H1 (cell line): ENCODE results near the gene PDE6B. TPM values are rescaled to one million over a fixed set of nuclear protein-coding genes. Genes with fewer than 3 reads are reported as not detected.

ENCODE experiments used
- CTCF ChIA-PET: fragments of 300-600 bp; sonication (Branson Sonifier 250); formaldehyde crosslinking; loops from one replicate; lab custom pipeline; 2021; ENCODE audit not compliant: partially characterized antibody; lab: Charles Lee
- POLR2A ChIA-PET: fragments of 300-600 bp; sonication (Branson Sonifier 250); formaldehyde crosslinking; loops from one replicate; lab custom pipeline; 2021; ENCODE audit warnings: inconsistent platforms; ENCODE audit not compliant: partially characterized antibody; lab: Charles Lee
- DNase-seq, 2 experiments: peaks; one replicate each; pipeline versions ENCODE4 v3.0.0 to v3.0.0-alpha.2; 2010 to 2022; ENCODE audit warnings: low spot score in 2 of 2, low read depth in 1 of 2, mixed read lengths in 1 of 2
- FAIRE-seq: peaks from 2 replicates; lab custom pipeline; 2011; peaks lifted over from hg19 to GRCh38; lab: Jason Lieb, UNC
- H2AFZ ChIP-seq: 2 replicates; pipeline ENCODE4 v1.8.1; 2012; ENCODE audit warnings: low read length, inconsistent platforms
- H2AK5ac ChIP-seq: 2 replicates; pipeline ENCODE4 v1.6.1; 2013; ENCODE audit warnings: low read depth, low read length
- H2BK120ac ChIP-seq: replicated peaks from 2 replicates; pipeline ENCODE3; 2013; ENCODE audit warnings: low read depth, low read length, inconsistent platforms
- H2BK12ac ChIP-seq: 2 replicates; pipeline ENCODE4 v1.6.1; 2013; ENCODE audit warnings: low read depth, low read length
- H2BK15ac ChIP-seq: 2 replicates; pipeline ENCODE4 v1.6.1; 2013; ENCODE audit warnings: low read length
- H2BK20ac ChIP-seq: 2 replicates; pipeline ENCODE4 v1.6.1; 2013; ENCODE audit warnings: low read length
- H2BK5ac ChIP-seq: 2 replicates; pipeline ENCODE4 v1.6.1; 2013; ENCODE audit warnings: low read depth, low read length
- H3K14ac ChIP-seq: 2 replicates; pipeline ENCODE4 v1.6.1; 2013; ENCODE audit warnings: inconsistent platforms; ENCODE audit not compliant: insufficient read length
- H3K18ac ChIP-seq: 2 replicates; pipeline ENCODE4 v1.6.1; 2013; ENCODE audit warnings: low read length; ENCODE audit errors: extremely low read depth
- H3K23ac ChIP-seq: 2 replicates; pipeline ENCODE4 v1.6.1; 2013; ENCODE audit warnings: inconsistent platforms; ENCODE audit not compliant: insufficient read length
- H3K23me2 ChIP-seq: 2 replicates; pipeline ENCODE4 v1.6.1; 2013; ENCODE audit warnings: low read depth, low read length
- H3K27ac ChIP-seq: 2 replicates; pipeline ENCODE4 v1.6.1; 2011; ENCODE audit warnings: low read depth, low read length, inconsistent platforms
- H3K27me3 ChIP-seq, 4 experiments: replicated peaks in 1 of 4; 1 replicate in 1 of 4; 2 replicates in 3 of 4; pipeline versions ENCODE4 v1.6.1 to v1.8.1; 2011 to 2013; ENCODE audit warnings: low read length in 3 of 4, mild to moderate bottlenecking in 3 of 4, inconsistent platforms in 2 of 4, mixed read lengths in 2 of 4, moderate library complexity in 1 of 4; ENCODE audit not compliant: control insufficient read depth in 3 of 4, insufficient read depth in 3 of 4; ENCODE audit errors: extremely low read depth in 1 of 4
- H3K36me3 ChIP-seq, 4 experiments: 2 replicates each; pipeline versions ENCODE4 v1.6.1 to v1.8.1; 2011 to 2013; ENCODE audit warnings: mild to moderate bottlenecking in 4 of 4, low read length in 3 of 4, moderate library complexity in 2 of 4, control low read depth in 1 of 4, inconsistent platforms in 1 of 4; ENCODE audit not compliant: insufficient read depth in 4 of 4, control insufficient read depth in 2 of 4
- H3K4ac ChIP-seq: replicated peaks from 2 replicates; pipeline ENCODE3; 2013; ENCODE audit warnings: low read length, low read depth, mixed read lengths, inconsistent platforms; ENCODE audit not compliant: insufficient read length
- H3K4me1 ChIP-seq, 4 experiments: replicated peaks in 1 of 4; 1 replicate in 1 of 4; 2 replicates in 3 of 4; pipeline versions ENCODE4 v1.6.1 to v1.8.1; 2011 to 2013; ENCODE audit warnings: low read length in 3 of 4, inconsistent platforms in 2 of 4, mixed read lengths in 1 of 4; ENCODE audit not compliant: insufficient read depth in 4 of 4, control insufficient read depth in 3 of 4
- H3K4me2 ChIP-seq, 2 experiments: 2 replicates each; pipeline versions ENCODE4 v1.6.1 to v1.8.1; 2011 to 2013; ENCODE audit warnings: low read depth in 2 of 2, low read length in 2 of 2, control low read depth in 1 of 2, inconsistent platforms in 1 of 2, mild to moderate bottlenecking in 1 of 2; ENCODE audit not compliant: insufficient read depth in 1 of 2
- H3K4me3 ChIP-seq, 4 experiments: fragments of 200-600, 300-600 bp in 1 of 4; sonication (generic), shearing (Covaris generic), sonication (Bioruptor Twin) in 1 of 4; 2 replicates each; pipeline versions ENCODE4 v1.5.1 to v1.8.1; 2011 to 2016; ENCODE audit warnings: low read length in 4 of 4, low read depth in 3 of 4, control low read depth in 2 of 4, inconsistent platforms in 2 of 4, mild to moderate bottlenecking in 2 of 4, mixed read lengths in 1 of 4, moderate library complexity in 1 of 4; ENCODE audit not compliant: insufficient read depth in 2 of 4; ENCODE audit errors: extremely low read depth in 1 of 4
- H3K56ac ChIP-seq: replicated peaks from 2 replicates; pipeline ENCODE3; 2013; ENCODE audit warnings: low read depth, mild to moderate bottlenecking, mixed read lengths, low read length, inconsistent platforms; ENCODE audit not compliant: insufficient read length
- H3K79me1 ChIP-seq: 2 replicates; pipeline ENCODE4 v1.6.1; 2013; ENCODE audit warnings: low read depth, low read length, control low read depth
- H3K79me2 ChIP-seq, 2 experiments: 2 replicates each; pipeline versions ENCODE4 v1.6.1 to v1.8.1; 2012 to 2013; ENCODE audit warnings: low read length in 2 of 2, mild to moderate bottlenecking in 2 of 2, inconsistent platforms in 1 of 2; ENCODE audit not compliant: insufficient read depth in 2 of 2, control insufficient read depth in 1 of 2
- H3K9ac ChIP-seq, 4 experiments: replicated peaks in 1 of 4; 1 replicate in 1 of 4; 2 replicates in 3 of 4; pipeline versions ENCODE4 v1.6.1 to v1.8.1; 2011 to 2013; ENCODE audit warnings: low read depth in 3 of 4, low read length in 3 of 4, control low read depth in 2 of 4, mild to moderate bottlenecking in 2 of 4, moderate library complexity in 2 of 4, inconsistent platforms in 1 of 4; ENCODE audit errors: extremely low read depth in 1 of 4
- H3K9me3 ChIP-seq, 2 experiments: 2 replicates each; pipeline versions ENCODE4 v1.6.1 to v1.8.1; 2012 to 2013; ENCODE audit warnings: mild to moderate bottlenecking in 2 of 2, moderate library complexity in 2 of 2, control low read depth in 1 of 2, inconsistent platforms in 1 of 2, low read depth in 1 of 2, low read length in 1 of 2, mixed read lengths in 1 of 2; ENCODE audit not compliant: insufficient read depth in 2 of 2
- H4K20me1 ChIP-seq, 2 experiments: replicated peaks in 1 of 2; 2 replicates each; pipeline versions ENCODE3 to v1.8.1; 2011 to 2013; ENCODE audit warnings: inconsistent platforms in 2 of 2, low read length in 2 of 2, mild to moderate bottlenecking in 1 of 2; ENCODE audit not compliant: insufficient read depth in 2 of 2, control insufficient read depth in 1 of 2
- H4K5ac ChIP-seq: 2 replicates; pipeline ENCODE4 v1.6.1; 2013; ENCODE audit warnings: low read length, low read depth, mixed read lengths, inconsistent platforms; ENCODE audit not compliant: insufficient read length
- H4K8ac ChIP-seq: 2 replicates; pipeline ENCODE4 v1.8.0; 2013; ENCODE audit warnings: mild to moderate bottlenecking, moderate library complexity, low read length, inconsistent platforms; ENCODE audit not compliant: insufficient read depth; ENCODE audit errors: extremely low read depth
- H4K91ac ChIP-seq: replicated peaks from 2 replicates; pipeline ENCODE3; 2013; ENCODE audit warnings: low read length, mixed read lengths, inconsistent platforms; ENCODE audit not compliant: insufficient read length
- SAP30 ChIP-seq: fragments of 300-600 bp; sonication (generic); IDR thresholded peaks from 2 replicates; pipeline ENCODE4 v1.7.1; 2012; ENCODE audit warnings: low read length, moderate library complexity, mild to moderate bottlenecking, inconsistent platforms; ENCODE audit not compliant: insufficient read depth, insufficient replicate concordance
- WGBS, 2 experiments: shearing (Covaris generic) in 1 of 2; methylation state at CpG; one replicate each; pipeline versions ENCODE4 v1.1.6 to v1.1.7; 2013 to 2015; ENCODE audit warnings: low lambda C conversion rate in 2 of 2, mixed read lengths in 2 of 2, inconsistent platforms in 1 of 2, low coverage in 1 of 2, missing lambda C conversion rate in 1 of 2; ENCODE audit not compliant: insufficient replicate concordance in 2 of 2, insufficient coverage in 1 of 2, insufficient read length in 1 of 2; ENCODE audit errors: extremely low coverage in 1 of 2, missing lambda C conversion rate in 1 of 2; 5-methylcytosine and 5-hydroxymethylcytosine counted together
- polyA plus RNA-seq, 7 experiments: library from polyadenylated mRNA; depleted of rRNA in 3 of 7; stranded (reverse) in 5 of 7; unstranded in 2 of 7; fragments of >200 nt in 5 of 7; fragments of 200-250 nt in 2 of 7; gene quantifications; 1 replicate in 5 of 7; 2 replicates in 1 of 7; 4 replicates in 1 of 7; pipeline versions ENCODE4 v1.2.1 to v1.2.3, GENCODE V29; 2011 to 2013; ENCODE audit warnings: missing spikeins in 2 of 7, mixed read lengths in 2 of 7
- total RNA-seq: library from RNA; stranded (reverse); fragmentation: NEBNext Ultra II Directional; extraction: Animal tissue kit (Norgen Biotek cat#: 25700); gene quantifications from 2 replicates; pipeline ENCODE4 v1.2.1, GENCODE V29; 2021

PDE6B gene
- total and polyA plus RNA-seq, 2 of the 8 experiments (the other 6 are each of a cell fraction or from before 2014, with no cell fraction given) = 4.1 to 8.4 TPM

DNA sequence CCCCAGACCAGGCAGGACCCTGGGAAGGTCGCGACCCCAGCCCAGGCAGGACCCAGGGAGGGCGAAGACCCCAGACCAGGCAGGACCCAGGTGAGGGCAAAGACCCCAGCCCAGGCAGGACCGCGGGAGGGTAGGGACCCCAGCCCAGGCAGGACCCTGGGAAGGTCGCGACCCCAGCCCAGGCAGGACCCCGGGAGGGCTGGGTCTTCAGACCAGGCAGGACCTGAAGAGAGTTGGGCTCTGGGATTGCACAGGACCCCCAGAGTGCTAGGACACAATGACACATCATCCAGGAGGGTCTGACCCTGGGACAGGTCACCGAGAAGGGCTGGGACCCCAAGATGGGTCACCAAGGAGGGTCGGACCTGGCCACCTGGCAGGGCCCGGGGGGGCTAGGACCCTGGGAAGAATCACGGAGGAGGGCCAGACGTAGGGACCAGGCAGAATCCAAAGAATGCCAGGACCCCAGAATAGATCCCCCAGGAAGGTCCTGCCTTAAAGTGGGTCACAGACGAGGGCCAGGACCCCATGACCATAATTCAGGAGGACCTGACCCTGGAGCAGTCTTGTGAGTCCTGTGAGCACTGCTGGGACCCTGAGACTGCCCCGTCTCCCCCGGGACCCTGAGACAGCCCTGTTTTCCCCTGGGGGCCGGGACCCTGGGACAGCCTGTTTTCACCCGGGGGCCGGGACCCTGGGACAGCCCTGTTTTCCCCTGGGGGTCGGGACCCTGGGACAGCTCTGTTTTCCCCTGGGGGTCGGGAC, 81.6 kb downstream of the PDE6B start:
- Histone ChIP-seq H2AK5ac (no peak overlapping the region), H3K79me2 (peaks cover 9 to 52% of the 10 kb centered on the region in 2 experiments), H4K91ac (no peak overlapping the region), H3K14ac (no peak overlapping the region), H3K56ac (no peak overlapping the region), H3K4me3 (peak overlapping the region; percentile 4 to 42 (median 16); a peak in 5 of 8 replicates), H2AFZ (no peak overlapping the region), H2BK15ac (no peak overlapping the region), H2BK5ac (no peak overlapping the region), H4K5ac (no peak overlapping the region), H3K23ac (no peak overlapping the region), H3K27ac (no peak overlapping the region), H4K8ac (no peak overlapping the region), H3K4me2 (peak overlapping the region; percentile 68 to 96), H3K23me2 (peaks cover 12% of the 10 kb centered on the region; the same call in 1 of the 2 replicates), H3K36me3 (peaks cover 0 to 6% (median 0%) of the 10 kb centered on the region in 4 experiments; a peak in 2 of 8 replicates), H3K79me1 (peaks cover 22% of the 10 kb centered on the region), H3K18ac (no peak overlapping the region), H3K9me3 (no peaks in the 10 kb centered on the region), H2BK20ac (no peak overlapping the region), H3K4ac (no peak overlapping the region), H4K20me1 (peaks cover 10 to 28% of the 10 kb centered on the region in 2 experiments), H2BK120ac (no peak overlapping the region), H3K9ac (no peak overlapping the region; a peak in 1 of 7 replicates), H2BK12ac (no peak overlapping the region), H3K27me3 (peaks cover 0 to 5% (median 3%) of the 10 kb centered on the region in 4 experiments; a peak in 3 of 7 replicates), H3K4me1 (peaks cover 0 to 8% (median 5%) of the 10 kb centered on the region in 4 experiments; a peak in 5 of 7 replicates)
- POLR2A ChIA-PET = interaction anchor here (0.9 kb wide), 1 partner anchor 9 kb away, joined by 3 read pairs; no protein-coding TSS in a partner anchor
- DNase-seq (no peak), FAIRE-seq (no peak)
- no peak for TF ChIP-seq SAP30
- CTCF ChIA-PET = interaction anchor here (1.8 kb wide), 1 partner anchor 23 kb away, joined by 8 read pairs; no protein-coding TSS in a partner anchor
- 91% methylated on average over 17 of the region's 21 CpGs; no CpG with 5 or more reads in 1 of the 2 experiments for WGBS, 2 experiments
